C4-2B (cell line): ENCODE measurements around the gene ZMYND19.
"Not testable (repeated sequence)": the region's sequence is repeated elsewhere in the genome, so short reads cannot be mapped to it uniquely, and the experiment has no call there.

Source experiments
- H3K27ac ChIP-seq: fragments of 450-650 bp; 2 replicates; pipeline ENCODE4 v1.5.1; 2017
- ZFX ChIP-seq: fragments of 450-650 bp; IDR thresholded peaks from 2 replicates; pipeline ENCODE4 v1.6.1; 2017
- TF ChIP-seq, protein P1 (sequence below): fragments of 450-650 bp; conservative IDR thresholded peaks from 2 replicates; pipeline ENCODE4 v1.5.1; 2017; ENCODE audit warnings: mild to moderate bottlenecking

Gene ZMYND19

DNA sequence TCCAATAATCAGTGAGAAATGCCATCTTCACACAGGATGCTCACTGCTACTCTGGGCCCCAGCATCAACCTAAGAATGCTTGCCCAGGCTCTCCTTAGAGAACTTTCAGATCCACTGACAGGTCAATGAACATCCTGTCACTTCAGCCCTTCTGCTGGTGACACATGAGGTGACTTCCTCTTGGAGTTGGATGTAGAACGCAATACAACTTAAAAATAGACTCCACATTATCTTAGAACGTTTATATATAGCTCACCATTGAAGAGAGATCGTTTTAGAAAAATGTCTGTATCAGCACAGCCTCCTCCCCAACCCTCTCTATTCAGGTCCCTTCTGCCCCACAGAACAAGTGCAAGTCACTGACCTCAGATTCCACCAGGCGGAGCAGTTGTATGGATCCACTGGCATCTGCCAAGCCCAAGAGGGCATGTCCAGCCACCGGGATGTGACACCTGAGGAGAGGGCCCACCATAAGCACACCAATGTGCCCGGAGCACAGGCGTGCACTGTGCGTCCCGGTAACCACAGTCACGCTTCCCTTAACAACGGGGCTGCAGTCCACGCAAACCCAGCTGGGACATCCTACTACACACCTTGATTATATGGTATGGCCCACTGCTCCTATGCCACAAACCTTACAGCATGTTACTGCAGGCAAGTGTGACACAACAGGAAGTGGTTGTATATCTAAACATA, 14.4 kb downstream of the ZMYND19 start:
- H3K27ac ChIP-seq = no peak overlapping the region
- TF ChIP-seq ZFX = no peak
- TF ChIP-seq, protein P1, sequence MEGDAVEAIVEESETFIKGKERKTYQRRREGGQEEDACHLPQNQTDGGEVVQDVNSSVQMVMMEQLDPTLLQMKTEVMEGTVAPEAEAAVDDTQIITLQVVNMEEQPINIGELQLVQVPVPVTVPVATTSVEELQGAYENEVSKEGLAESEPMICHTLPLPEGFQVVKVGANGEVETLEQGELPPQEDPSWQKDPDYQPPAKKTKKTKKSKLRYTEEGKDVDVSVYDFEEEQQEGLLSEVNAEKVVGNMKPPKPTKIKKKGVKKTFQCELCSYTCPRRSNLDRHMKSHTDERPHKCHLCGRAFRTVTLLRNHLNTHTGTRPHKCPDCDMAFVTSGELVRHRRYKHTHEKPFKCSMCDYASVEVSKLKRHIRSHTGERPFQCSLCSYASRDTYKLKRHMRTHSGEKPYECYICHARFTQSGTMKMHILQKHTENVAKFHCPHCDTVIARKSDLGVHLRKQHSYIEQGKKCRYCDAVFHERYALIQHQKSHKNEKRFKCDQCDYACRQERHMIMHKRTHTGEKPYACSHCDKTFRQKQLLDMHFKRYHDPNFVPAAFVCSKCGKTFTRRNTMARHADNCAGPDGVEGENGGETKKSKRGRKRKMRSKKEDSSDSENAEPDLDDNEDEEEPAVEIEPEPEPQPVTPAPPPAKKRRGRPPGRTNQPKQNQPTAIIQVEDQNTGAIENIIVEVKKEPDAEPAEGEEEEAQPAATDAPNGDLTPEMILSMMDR = no peak

DNA sequence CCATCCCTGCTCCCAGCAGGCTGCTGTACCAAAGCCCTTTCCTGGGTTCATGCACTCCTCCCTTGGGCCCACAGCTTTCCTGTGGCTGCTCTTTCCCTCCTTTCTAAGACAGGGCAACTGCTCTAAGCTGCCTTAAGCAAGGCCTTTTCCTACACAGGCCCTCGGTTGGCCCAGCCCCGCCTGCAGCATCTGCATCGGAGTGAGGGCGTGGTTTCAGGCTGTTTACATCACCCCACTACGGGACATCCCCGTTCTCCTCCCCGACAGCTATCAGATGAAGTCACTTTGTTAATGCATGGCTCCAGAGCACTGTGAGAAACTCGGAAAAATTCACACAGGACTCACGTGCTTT, 15.0 kb downstream of the ZMYND19 start:
- no peak overlapping the region for H3K27ac ChIP-seq

DNA sequence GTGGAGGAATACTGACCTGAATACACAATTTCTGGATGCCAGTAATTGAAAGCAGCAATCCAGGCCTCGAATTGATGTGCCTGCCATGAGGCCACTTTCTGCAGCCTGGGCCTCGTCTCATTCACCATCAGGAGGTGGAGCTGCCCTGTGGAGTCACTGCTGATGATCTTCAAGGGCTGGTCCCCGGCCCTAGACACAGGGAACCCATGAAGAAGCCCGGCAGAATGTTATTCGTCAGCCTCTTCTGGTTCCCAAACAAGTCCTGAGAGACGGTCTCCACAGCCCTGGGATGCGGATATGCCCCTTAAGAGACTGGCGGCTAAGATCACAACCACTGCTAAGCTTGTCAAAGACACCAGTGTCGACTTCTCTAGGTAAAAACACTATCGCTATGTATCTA, 16.1 kb downstream of the ZMYND19 start:
- H3K27ac ChIP-seq = no peak overlapping the region
- TF ChIP-seq ZFX = no peak
- TF ChIP-seq, protein P1 = no peak

More for the DNA sequence above, 15.0 kb downstream of the ZMYND19 start:
- TF ChIP-seq, protein P1 = no peak
- TF ChIP-seq ZFX = no peak

DNA sequence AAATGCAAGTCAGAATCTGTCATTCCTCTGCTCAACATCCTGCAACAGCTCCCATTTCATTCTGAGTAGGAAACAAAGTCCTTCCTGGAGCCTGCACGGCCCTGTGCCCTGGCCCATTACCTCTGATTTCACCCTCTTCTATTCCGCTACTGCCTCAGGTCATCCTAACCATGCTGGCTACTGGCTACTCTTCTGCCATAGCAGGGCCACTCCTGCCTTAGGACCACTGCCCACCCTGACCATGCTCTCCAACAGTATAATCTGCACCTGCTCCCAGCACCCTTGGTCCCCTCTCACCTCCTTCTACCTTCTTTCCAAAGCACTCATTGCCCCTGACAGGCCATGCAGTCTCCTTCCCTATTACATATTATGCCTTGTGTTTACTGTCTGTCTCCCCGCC, 19.7 kb downstream of the ZMYND19 start:
- TF ChIP-seq ZFX = no peak
- H3K27ac ChIP-seq = no peak overlapping the region

DNA sequence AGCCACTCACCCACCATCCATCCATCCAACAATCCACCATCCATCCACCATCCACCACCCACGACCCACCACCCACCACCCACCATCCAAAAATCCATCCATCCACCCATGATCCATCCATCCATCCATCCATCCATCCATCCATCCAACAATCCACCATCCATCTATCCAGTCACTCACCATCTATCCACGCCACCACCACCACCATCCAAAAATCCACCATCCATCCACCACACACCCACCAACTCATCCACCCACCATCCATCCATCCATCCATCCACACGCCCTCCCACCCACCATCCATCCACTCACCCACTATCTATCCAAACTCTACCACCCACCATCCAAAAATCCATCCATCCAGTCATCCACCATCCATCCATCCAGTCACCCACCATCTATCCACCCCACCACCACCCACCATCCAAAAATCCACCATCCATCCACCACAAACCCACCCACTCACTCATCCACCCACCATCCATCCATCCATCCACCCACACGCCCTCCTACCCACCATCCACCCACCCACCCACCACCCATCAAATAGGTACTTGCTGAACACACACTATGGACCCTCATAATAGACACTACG, 20.6 kb downstream of the ZMYND19 start:
- no peak for TF ChIP-seq ZFX
- TF ChIP-seq, protein P1 = no peak
- H3K27ac ChIP-seq = no peak overlapping the region

DNA sequence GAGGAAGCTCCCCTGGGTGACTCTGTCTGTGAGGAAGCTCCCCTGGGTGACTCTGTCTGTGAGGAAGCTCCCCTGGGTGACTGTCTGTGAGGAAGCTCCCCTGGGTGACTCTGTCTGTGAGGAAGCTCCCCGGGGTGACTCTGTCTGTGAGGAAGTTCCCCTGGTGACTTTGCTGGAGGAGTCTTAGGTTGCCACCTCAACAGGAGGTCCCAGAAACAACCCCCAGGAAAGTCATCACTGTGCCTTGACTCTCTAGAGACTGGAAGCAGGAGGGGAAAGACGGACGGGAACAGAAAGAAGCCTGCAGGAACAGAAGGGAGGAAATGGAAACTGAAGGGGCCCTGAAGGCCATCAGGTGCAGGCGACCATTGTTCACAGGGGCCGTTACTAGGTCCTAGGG, 21.9 kb downstream of the ZMYND19 start:
- not testable (repeated sequence) for H3K27ac ChIP-seq

DNA sequence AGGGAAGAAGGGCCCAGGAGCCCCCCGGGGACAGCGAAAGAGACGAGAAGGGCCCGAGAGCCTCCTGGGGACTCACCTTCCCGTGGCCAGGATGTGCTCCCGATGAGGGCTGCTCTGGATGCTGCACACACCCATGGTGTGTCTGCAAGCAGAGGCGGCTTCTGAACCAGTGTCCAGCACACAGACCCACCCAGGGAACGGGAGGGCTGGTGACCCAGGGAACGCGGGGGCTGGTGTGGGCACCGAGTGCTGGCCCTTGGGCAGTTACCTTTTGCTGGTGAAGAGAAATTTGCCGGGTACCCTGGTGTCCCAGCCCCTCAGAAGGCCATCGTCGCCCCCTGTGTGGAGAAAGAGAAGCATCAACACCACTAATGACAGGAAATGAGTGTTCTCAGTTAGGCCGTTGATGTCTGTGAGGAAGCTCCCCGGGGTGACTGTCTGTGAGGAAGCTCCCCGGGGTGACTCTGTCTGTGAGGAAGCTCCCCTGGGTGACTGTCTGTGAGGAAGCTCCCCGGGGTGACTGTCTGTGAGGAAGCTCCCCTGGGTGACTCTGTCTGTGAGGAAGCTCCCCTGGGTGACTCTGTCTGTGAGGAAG, 25.4 kb downstream of the ZMYND19 start:
- TF ChIP-seq, protein P1 = no peak
- TF ChIP-seq ZFX = no peak
- no peak overlapping the region for H3K27ac ChIP-seq

DNA sequence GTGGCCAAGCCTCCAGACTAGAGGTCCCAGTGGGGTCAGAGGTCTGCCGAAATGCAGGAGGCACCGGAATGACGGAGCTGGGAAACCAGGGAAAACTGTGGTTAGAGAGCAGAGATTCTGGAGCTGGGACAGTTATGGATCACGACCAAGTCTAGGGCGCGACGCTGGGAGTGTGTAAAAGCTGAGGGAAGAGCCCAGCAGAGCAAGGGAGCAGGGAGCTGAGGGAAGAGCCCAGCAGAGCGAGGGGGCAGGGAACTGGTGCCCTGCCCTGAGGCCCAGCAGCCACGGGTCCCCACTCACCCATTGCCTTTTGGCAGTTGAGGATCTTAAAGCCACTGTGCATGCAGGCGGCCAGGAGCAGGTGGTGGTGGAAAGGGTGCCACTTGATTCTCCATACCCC, 26.2 kb downstream of the ZMYND19 start:
- no peak overlapping the region for H3K27ac ChIP-seq
- TF ChIP-seq, protein P1 = no peak
- TF ChIP-seq ZFX = no peak
